GM13977 (cell line): ENCODE measurements around the gene SUCLA2.

Experiments
- DNase-seq: peaks from one replicate; pipeline ENCODE4 v3.0.0; 2012; ENCODE audit warnings: low spot score
- in situ Hi-C: fragments of 300-500 bp; cut with MboI; formaldehyde crosslinking; loops from one replicate; pipeline ENCODE4 v1.12.0; 2022; ENCODE audit warnings: low sequenced_read_pairs, low pct_unique_long_range_greater_than_20kb, mixed read lengths, inconsistent platforms; ENCODE audit not compliant: unreplicated experiment
- TF ChIP-seq, protein P1 (sequence below): IDR thresholded peaks from 2 replicates; pipeline ENCODE4 v1.5.1; 2012; ENCODE audit warnings: mild to moderate bottlenecking, control low read depth; ENCODE audit not compliant: insufficient read depth; ENCODE audit errors: extremely low read depth, missing control alignments

Gene SUCLA2

GRCh38 chr13:47976325-47976724 lies 24.7 kb downstream of the SUCLA2 start:
- DNase-seq: no peak
- in situ Hi-C loops: no loop called here
- TF ChIP-seq, protein P1, sequence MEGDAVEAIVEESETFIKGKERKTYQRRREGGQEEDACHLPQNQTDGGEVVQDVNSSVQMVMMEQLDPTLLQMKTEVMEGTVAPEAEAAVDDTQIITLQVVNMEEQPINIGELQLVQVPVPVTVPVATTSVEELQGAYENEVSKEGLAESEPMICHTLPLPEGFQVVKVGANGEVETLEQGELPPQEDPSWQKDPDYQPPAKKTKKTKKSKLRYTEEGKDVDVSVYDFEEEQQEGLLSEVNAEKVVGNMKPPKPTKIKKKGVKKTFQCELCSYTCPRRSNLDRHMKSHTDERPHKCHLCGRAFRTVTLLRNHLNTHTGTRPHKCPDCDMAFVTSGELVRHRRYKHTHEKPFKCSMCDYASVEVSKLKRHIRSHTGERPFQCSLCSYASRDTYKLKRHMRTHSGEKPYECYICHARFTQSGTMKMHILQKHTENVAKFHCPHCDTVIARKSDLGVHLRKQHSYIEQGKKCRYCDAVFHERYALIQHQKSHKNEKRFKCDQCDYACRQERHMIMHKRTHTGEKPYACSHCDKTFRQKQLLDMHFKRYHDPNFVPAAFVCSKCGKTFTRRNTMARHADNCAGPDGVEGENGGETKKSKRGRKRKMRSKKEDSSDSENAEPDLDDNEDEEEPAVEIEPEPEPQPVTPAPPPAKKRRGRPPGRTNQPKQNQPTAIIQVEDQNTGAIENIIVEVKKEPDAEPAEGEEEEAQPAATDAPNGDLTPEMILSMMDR: no peak

GRCh38 chr13:47964863-47965262 lies 36.2 kb downstream of the SUCLA2 start:
- DNase-seq: no peak
- in situ Hi-C loops: no loop called here
- TF ChIP-seq, protein P1: no peak

DNA sequence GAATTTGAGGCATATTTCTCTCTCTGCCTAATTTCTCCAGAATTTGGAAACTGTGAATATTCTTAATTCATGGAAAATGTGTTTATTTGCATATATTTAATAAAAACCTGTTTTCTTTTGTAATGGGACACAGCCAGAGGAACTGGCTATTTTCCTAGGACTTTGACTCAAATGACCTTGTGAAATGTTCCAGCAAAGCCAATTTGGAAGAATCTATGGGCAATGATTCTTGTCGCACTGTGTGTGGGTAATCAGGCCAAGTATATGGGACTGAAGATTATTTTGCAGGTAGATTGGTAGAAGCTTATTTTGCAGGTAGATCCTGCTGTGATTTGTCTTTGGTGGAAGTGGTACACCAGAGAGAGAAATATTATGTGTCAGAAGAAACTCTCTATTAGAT lies 38.8 kb downstream of the SUCLA2 start:
- in situ Hi-C loops: no loop called here
- DNase-seq: no peak
- TF ChIP-seq, protein P1: no peak

DNA sequence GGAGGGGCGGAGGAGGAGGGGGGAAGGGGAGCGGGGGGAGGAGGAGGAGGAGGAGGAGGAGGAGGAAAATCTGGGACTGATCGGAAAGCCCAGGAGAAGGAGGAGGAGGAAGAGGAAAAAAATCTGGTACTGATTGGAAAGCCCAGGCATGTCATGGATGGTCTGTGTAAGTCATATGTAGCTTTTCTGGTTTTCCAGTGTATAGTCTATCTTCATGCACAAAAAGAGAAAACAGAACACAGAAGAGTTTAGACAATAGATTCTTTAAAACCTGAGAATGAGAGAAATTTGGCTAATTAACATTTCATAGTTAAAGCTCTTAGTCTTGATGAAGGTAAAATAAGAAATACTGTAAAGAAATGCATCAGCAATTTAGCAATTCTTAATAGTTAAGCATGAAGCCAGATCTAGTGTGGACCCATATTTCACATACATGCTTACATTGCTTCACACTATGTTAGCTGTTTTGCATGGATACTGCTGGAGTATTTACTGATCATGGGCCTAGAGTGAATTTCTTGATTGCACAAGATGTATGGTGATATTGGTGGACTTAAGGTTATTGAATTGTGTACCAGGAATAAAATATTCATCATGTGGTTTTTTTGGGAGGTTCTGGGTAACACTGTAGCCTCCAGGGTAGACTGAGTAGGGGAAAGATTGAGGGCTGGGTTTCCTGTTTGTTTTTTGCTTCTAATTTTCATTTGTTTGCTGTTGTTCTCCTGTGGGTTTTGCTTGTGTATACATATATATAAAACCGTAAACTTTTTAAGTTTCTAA lies 41.4 kb downstream of the SUCLA2 start:
- no peak for DNase-seq
- TF ChIP-seq, protein P1: no peak
- in situ Hi-C loops: no loop called here

DNA sequence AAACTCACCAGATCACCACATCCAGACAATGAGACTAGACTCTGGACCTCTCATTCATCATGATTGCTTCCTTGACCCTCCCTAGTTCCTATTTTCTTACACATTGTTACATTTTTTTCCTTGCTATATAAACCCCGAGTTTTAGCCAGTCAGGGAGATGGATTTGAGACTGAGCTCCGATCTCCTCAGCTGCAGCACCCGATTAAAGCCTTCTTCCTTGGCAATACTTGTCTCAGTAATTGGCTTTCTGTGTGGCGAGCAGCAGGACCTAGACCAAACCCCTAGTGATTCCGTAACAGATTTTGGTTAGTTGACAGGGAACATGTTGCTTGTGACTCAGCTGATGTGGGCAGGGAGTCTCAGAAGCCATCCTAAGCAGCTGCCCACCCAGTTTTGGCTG lies 44.0 kb downstream of the SUCLA2 start:
- DNase-seq: no peak
- in situ Hi-C loops: no loop called here

DNA sequence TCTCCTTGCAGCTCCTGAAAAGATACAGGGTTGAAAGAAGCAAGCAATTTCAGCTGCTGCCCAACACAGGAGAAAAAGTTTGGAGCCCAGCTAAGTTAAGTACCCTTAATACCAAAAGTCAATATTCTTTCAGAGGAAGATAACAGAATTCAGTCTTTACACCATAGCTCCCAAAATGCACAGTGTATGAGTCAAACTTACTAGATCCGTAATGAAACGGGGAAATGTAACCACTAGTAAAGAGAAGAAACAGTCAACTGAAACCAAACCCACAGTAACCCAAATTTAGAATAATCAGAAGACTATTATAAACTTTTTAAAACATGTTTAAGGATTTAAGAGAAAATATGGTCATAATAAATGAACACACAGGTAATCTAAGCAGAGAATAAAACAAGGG lies 45.2 kb downstream of the SUCLA2 start:
- TF ChIP-seq, protein P1: no peak
- DNase-seq: no peak
- in situ Hi-C loops: no loop called here

More for the DNA sequence above, 44.0 kb downstream of the SUCLA2 start:
- TF ChIP-seq, protein P1: no peak
